Neural crest cell (in vitro differentiated cells): ENCODE measurements around the gene PAPPA2. TPM values are rescaled to one million over a fixed set of nuclear protein-coding genes. Genes with fewer than 3 reads are reported as not detected.

ENCODE experiments used
- DNase-seq: peaks from one replicate; pipeline ENCODE4 v3.0.0; 2021; ENCODE audit warnings: low read depth, mixed read lengths, low spot score
- H3K27ac Mint-ChIP-seq: one replicate; pipeline ENCODE4 v1.8.0; 2021; ENCODE audit warnings: mild to moderate bottlenecking, mixed read lengths; ENCODE audit not compliant: unreplicated experiment
- H3K27me3 Mint-ChIP-seq: 2 replicates; pipeline ENCODE4 v1.8.0; 2021; ENCODE audit warnings: low read depth, mild to moderate bottlenecking, mixed read lengths
- H3K36me3 Mint-ChIP-seq: 2 replicates; pipeline ENCODE4 v1.8.0; 2021; ENCODE audit warnings: low read depth, mild to moderate bottlenecking, mixed read lengths
- H3K4me1 Mint-ChIP-seq: 2 replicates; pipeline ENCODE4 v1.8.0; 2021; ENCODE audit warnings: mixed read lengths
- H3K4me3 Mint-ChIP-seq: one replicate; pipeline ENCODE4 v1.8.0; 2021; ENCODE audit warnings: mild to moderate bottlenecking, mixed read lengths
- H3K9me3 Mint-ChIP-seq: 2 replicates; pipeline ENCODE4 v1.8.0; 2021; ENCODE audit warnings: mixed read lengths
- CTCF ChIP-seq: fragments of 200-600 bp; sonication (generic); conservative IDR thresholded peaks from 2 replicates; pipeline ENCODE4 v1.5.0; 2021; ENCODE audit warnings: antibody characterized with exemption, mild to moderate bottlenecking
- total RNA-seq: library from RNA; stranded (reverse); gene quantifications from 2 replicates; pipeline ENCODE4 v1.2.1, GENCODE V29; 2021

The PAPPA2 gene
- total RNA-seq, 1 donor from 2014 or later: 0.79 TPM

- no peak overlapping the region for H3K4me3 Mint-ChIP-seq
- H3K9me3 Mint-ChIP-seq: peaks cover 6% of the 10 kb centered on the region
- no peak for DNase-seq
- TF ChIP-seq CTCF: no peak
- no peaks in the 10 kb centered on the region for H3K36me3 Mint-ChIP-seq
- peaks cover 10% of the 10 kb centered on the region for H3K4me1 Mint-ChIP-seq
- no peak overlapping the region for H3K27ac Mint-ChIP-seq
- H3K27me3 Mint-ChIP-seq: no peaks in the 10 kb centered on the region
Measured at GRCh38 chr1:176789571-176790090, 326.7 kb downstream of the PAPPA2 start.

DNA sequence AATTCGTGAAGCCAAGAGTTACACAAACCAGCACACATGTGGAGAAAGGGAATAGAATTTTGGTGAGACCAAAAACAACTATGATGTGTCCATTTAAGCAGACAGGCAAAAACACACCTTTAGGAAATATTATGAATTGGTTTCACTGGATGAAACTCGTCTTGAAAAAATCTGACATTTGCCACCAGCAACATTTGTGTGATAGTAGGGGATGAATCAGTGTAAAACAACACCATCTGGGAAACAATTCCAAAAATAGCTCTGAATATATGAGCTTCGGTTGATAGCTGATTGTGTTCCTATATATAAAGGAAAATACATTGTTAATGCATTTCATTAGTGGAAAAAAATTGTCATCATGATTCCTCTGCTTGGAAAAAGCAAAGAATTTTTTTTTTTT, 327.8 kb downstream of the PAPPA2 start:
- Mint-ChIP-seq H3K27ac (no peak overlapping the region), H3K9me3 (peaks cover 6% of the 10 kb centered on the region), H3K4me3 (no peak overlapping the region)

DNA sequence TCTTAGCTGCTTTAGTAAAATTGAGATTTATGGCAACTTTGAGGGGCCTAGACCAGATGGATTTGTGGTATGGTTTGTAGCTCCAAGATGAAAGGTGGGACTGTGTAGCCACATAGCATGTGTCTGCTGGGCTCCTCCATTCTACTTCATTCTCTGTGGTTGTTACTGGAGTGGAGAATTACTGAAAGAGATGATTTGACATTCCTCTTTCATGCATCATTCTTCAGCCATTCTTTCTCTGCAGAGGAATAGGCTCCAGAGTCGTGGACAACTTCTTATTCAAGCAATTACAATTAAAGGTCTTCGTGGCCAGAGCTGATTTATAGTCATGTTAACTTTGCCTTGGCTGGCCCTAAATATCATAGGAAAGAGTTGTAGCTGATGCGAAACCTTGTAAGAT, 328.9 kb downstream of the PAPPA2 start:
- no peak for DNase-seq
- no peak overlapping the region for H3K27ac Mint-ChIP-seq
- no peak overlapping the region for H3K4me3 Mint-ChIP-seq
- H3K27me3 Mint-ChIP-seq: no peaks in the 10 kb centered on the region
- peaks cover 6% of the 10 kb centered on the region for H3K9me3 Mint-ChIP-seq
- peaks cover 12% of the 10 kb centered on the region for H3K4me1 Mint-ChIP-seq
- H3K36me3 Mint-ChIP-seq: no peaks in the 10 kb centered on the region
- no peak for TF ChIP-seq CTCF

More for the DNA sequence above, 327.8 kb downstream of the PAPPA2 start:
- H3K4me1 Mint-ChIP-seq: peaks cover 12% of the 10 kb centered on the region
- no peaks in the 10 kb centered on the region for H3K36me3 Mint-ChIP-seq
- no peak for TF ChIP-seq CTCF
- DNase-seq: no peak
- H3K27me3 Mint-ChIP-seq: no peaks in the 10 kb centered on the region

DNA sequence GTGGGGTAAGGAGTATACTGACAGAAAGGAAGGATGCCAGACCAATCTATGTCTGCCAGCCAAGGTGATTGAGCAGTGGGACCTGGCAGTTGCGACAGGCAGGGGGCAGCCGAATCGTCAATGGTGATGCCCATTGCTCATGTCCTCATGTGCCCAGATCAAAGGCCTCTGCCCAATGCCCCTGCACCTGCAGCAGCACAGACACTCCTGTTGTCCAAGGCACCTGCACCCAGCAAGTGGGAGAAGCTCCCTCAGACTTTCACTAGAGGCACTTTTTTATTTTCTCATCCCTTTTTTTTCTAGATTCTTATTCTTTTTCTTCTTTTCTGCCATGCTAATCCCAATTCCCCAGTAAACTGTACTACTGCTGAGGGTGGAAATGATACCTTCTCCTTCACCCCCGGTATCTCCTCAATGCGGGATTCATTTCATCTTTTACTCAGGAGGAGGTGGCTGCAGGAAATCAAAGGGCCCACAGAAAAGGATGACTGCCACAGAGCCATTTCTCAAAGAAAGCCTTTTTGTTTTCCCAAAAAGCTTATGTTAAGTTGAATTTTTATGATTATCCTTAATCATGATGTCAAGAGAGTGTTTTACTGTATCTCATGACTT, 332.0 kb downstream of the PAPPA2 start:
- peaks cover 12% of the 10 kb centered on the region for H3K4me1 Mint-ChIP-seq
- DNase-seq: no peak
- no peak overlapping the region for H3K4me3 Mint-ChIP-seq
- H3K27ac Mint-ChIP-seq: no peak overlapping the region
- no peak for TF ChIP-seq CTCF
- H3K36me3 Mint-ChIP-seq: no peaks in the 10 kb centered on the region
- no peaks in the 10 kb centered on the region for H3K27me3 Mint-ChIP-seq
- peaks cover 3% of the 10 kb centered on the region for H3K9me3 Mint-ChIP-seq

DNA sequence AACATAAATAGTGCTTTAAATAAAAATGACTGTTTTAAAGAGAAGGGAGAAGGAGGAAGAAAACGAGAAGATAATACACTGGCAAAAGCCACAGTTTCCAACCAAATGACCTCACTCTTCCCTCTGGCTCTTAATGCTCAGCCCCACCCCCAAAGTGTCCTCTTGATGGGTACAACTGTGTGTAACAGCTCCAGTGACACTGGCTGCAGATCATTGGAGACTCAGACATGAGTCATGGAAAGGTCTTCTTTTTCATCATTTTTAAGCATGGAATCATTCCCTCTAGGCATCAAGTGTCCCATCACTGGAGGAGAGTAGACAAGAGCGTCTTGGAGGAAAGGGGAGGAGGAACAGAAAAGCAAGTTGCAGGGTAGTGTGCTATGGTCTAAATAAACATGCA, 333.0 kb downstream of the PAPPA2 start:
- Mint-ChIP-seq H3K27me3 (no peaks in the 10 kb centered on the region), H3K36me3 (no peaks in the 10 kb centered on the region), H3K4me1 (peaks cover 12% of the 10 kb centered on the region), H3K4me3 (no peak overlapping the region), H3K27ac (no peak overlapping the region), H3K9me3 (peaks cover 3% of the 10 kb centered on the region)
- no peak for TF ChIP-seq CTCF
- DNase-seq: no peak
